Measurements from ENCODE around the gene MNX1. TPM values are rescaled to one million over a fixed set of nuclear protein-coding genes. Genes with fewer than 3 reads are reported as not detected.

Gene MNX1
- total RNA-seq, 4 donors from 2014 or later: not detected

DNA sequence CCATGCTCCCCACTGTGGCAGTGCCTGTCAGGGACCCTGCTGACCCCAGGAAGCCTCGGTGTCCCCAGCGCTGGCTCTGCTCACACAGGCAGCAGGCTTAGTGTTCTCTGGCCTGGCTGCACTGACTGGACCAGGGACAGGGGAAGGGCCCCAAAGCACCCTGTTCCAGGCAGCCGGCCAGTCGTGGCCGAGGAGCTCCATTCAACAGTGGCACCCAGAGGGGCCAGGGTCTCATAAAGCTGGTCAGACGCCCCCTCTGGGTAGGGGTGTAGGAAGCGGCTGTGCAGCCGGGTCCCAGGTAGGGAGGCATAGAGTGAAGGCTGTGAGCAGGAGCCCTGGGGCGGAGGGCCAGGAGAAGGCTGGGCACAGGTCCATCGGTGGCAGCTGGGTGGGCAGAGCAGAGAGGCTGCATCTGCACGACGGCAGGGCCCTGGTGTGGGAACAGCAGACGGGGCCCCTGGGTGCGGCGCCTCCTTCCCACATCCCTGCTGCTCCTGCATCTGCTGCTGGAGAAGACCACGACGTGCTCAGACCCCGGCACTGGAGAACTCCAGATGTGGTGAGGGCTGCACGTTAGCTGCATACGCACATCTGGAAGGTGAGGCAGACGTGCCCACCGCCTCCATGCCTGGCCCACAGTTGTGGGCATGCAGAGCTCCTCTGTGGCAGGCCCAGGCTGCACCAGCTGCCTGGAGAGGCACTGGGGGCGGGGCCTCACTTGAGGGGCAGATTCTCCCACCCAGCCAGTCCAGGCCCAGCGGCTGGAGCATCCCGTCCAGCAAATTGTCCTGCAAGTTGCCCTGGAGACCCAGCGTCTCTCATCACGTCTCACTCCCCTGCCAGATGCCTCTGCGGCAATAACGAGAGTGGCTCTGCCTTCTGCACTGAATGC lies 25.1 kb downstream of the MNX1 start:
- no peak overlapping the region for H3K27ac ChIP-seq (replicated peaks in 1 of 4)
- intact Hi-C loops (cut with DNase I): no loop called here

DNA sequence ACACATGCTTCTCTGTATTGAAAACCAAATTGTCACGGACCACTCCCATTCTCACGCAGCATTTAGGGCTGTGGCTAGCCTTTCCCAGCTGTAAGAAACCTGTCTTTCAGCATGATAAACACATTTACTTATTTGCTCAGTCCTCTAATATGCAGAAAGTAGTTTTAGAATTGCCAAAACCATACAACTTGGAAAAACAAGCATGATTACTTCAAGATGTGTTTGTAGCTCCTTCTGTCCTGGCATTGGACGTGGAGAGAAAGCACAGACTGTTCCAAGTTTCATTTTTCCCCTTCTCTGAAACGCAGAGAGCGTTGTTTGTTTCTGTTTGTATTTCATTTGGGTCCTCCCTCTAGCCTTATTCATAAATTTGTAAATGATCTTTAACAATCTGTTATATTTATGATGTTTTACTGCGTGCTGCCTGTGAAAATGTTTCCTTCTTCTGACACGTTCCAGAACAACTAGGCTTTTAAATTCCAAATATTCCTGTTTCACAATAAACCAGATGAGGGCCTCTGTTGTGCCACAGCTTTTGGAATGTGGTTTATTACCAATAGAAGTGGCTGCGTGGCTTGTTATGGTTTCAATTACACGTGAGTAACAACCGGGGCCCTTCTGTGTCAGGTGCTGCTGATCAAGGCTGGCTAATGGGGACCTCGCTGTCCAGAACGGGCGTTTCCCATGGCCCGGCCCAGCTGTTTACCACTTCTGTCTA lies 26.1 kb downstream of the MNX1 start:
- 77% methylated on average over 14 of the region's 14 CpGs for whole genome bisulfite sequencing
- Histone ChIP-seq H3K4me1 (no peaks in the 10 kb centered on the region), H3K27me3 (peaks cover 0 to 13% (median 0%) of the 10 kb centered on the region in 4 donors), H3K27ac (replicated peaks in 1 of 4) (peak overlapping the region in 1 of 4 donors; percentile 26), H3K9me3 (peaks cover 0 to 3% (median 0%) of the 10 kb centered on the region in 4 donors), H3K4me3 (peak overlapping the region in 1 of 4 donors; percentile 6), H3K36me3 (peaks cover 0 to 8% (median 0%) of the 10 kb centered on the region in 4 donors)
- intact Hi-C loops (cut with DNase I): no loop called here
- DNase-seq (ENCODE audit: extremely low spot score): no peak
- TF ChIP-seq POLR2AphosphoS5 (IDR thresholded peaks at IDR 0.05): no peak
- TF ChIP-seq, protein P1, sequence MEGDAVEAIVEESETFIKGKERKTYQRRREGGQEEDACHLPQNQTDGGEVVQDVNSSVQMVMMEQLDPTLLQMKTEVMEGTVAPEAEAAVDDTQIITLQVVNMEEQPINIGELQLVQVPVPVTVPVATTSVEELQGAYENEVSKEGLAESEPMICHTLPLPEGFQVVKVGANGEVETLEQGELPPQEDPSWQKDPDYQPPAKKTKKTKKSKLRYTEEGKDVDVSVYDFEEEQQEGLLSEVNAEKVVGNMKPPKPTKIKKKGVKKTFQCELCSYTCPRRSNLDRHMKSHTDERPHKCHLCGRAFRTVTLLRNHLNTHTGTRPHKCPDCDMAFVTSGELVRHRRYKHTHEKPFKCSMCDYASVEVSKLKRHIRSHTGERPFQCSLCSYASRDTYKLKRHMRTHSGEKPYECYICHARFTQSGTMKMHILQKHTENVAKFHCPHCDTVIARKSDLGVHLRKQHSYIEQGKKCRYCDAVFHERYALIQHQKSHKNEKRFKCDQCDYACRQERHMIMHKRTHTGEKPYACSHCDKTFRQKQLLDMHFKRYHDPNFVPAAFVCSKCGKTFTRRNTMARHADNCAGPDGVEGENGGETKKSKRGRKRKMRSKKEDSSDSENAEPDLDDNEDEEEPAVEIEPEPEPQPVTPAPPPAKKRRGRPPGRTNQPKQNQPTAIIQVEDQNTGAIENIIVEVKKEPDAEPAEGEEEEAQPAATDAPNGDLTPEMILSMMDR (IDR thresholded peaks at IDR 0.05): no peak
- TF ChIP-seq EP300 (IDR thresholded peaks at IDR 0.05): no peak
- TF ChIP-seq POLR2A (IDR thresholded peaks at IDR 0.05; ENCODE audit: low read depth): no peak

More for the DNA sequence above, 25.1 kb downstream of the MNX1 start:
- peaks cover 0 to 8% (median 0%) of the 10 kb centered on the region in 4 donors for H3K36me3 ChIP-seq
- no peak overlapping the region for H3K4me3 ChIP-seq
- peaks cover 0 to 22% (median 0%) of the 10 kb centered on the region in 4 donors for H3K27me3 ChIP-seq
- TF ChIP-seq EP300 (IDR thresholded peaks at IDR 0.05): no peak
- no peak for TF ChIP-seq POLR2AphosphoS5 (IDR thresholded peaks at IDR 0.05)
- TF ChIP-seq, protein P1 (IDR thresholded peaks at IDR 0.05): no peak
- TF ChIP-seq POLR2A (IDR thresholded peaks at IDR 0.05; ENCODE audit: low read depth): no peak
- no peaks in the 10 kb centered on the region for H3K9me3 ChIP-seq
- 81% methylated on average over 15 of the region's 29 CpGs for WGBS
- no peaks in the 10 kb centered on the region for H3K4me1 ChIP-seq
- no peak for DNase-seq (ENCODE audit: extremely low spot score)

DNA sequence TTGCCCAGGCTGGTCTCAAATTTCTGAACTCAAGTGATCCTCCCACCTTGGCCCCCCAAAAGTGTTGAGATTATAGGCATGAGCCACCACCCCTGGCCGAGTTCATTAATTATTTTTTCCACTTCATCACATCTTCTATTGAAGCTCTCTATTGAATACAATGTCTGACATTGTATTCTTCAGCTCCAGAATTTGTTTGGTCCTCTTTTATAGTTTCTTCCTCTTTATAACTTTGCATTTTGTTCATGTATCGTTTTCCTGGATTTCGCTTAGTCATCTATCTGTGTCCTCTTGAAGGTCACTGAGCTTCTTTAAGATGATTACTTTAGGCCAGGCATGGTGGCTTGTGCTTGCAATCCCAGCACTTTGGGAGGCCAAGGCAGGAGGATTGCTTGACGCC lies 30.8 kb downstream of the MNX1 start:
- Histone ChIP-seq H3K4me3 (no peak overlapping the region), H3K4me1 (no peaks in the 10 kb centered on the region), H3K27me3 (no peaks in the 10 kb centered on the region), H3K27ac (replicated peaks in 1 of 4) (no peak overlapping the region), H3K36me3 (peaks cover 0 to 30% (median 0%) of the 10 kb centered on the region in 4 donors), H3K9me3 (peaks cover 0 to 7% (median 3%) of the 10 kb centered on the region in 4 donors)
- intact Hi-C loops (cut with DNase I): loop anchor here (10.0 kb wide), 1 partner anchor 295 kb away; no protein-coding TSS in a partner anchor
- DNase-seq (ENCODE audit: extremely low spot score): no peak
- 92% methylated on average over 4 of the region's 4 CpGs for WGBS
- TF ChIP-seq POLR2A (IDR thresholded peaks at IDR 0.05; ENCODE audit: low read depth) (no peak), EP300 (IDR thresholded peaks at IDR 0.05) (no peak), POLR2AphosphoS5 (IDR thresholded peaks at IDR 0.05) (no peak)
- TF ChIP-seq, protein P1 (IDR thresholded peaks at IDR 0.05): no peak

DNA sequence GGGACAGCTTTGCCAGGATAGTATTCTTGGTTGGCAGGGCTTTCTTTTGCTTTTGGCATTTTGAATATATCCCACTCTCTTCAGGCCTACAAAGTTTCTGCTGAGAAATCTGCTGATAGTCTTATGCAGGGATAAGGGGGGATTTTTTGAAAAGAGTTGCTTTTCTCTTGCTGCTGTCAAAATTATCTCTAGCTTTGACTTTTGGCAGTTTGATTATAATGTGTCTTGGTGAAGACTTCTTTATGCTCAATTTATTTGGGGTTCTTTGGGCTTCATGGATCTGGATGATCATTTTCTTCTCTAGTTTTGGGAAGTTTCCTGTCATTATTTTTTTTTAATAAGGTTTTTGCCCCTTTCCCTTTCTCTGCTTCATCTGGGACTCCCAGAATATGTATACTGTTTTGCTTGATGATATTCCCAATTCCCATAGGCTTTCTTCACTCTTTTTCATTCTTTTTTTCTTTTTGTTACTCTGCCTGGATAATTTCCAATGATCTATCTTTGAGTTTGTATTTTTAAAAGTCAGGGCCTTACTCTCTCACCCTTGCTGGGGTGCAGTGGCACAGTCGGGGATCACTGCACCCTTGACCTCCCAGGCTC lies 31.4 kb downstream of the MNX1 start:
- 91% methylated on average over 1 of the region's 1 CpG for WGBS
- Histone ChIP-seq H3K27ac (replicated peaks in 1 of 4) (no peak overlapping the region), H3K4me1 (no peaks in the 10 kb centered on the region), H3K4me3 (no peak overlapping the region), H3K27me3 (no peaks in the 10 kb centered on the region), H3K36me3 (peaks cover 0 to 30% (median 0%) of the 10 kb centered on the region in 4 donors), H3K9me3 (peaks cover 0 to 7% (median 3%) of the 10 kb centered on the region in 4 donors)
- intact Hi-C loops (cut with DNase I): loop anchor here (10.0 kb wide), 1 partner anchor 296 kb away; no protein-coding TSS in a partner anchor
- no peak for DNase-seq (ENCODE audit: extremely low spot score)
- TF ChIP-seq EP300 (IDR thresholded peaks at IDR 0.05) (no peak), POLR2AphosphoS5 (IDR thresholded peaks at IDR 0.05) (no peak), POLR2A (IDR thresholded peaks at IDR 0.05; ENCODE audit: low read depth) (no peak)
- TF ChIP-seq, protein P1 (IDR thresholded peaks at IDR 0.05): no peak
